Measurements from ENCODE around the gene TRIM28.
"Not testable (repeated sequence)": the region's sequence is repeated elsewhere in the genome, so short reads cannot be mapped to it uniquely, and the experiment has no call there.

TRIM28 gene

GRCh38 chr19:58543826-58544590, at the start of gene TRIM28:
Gene TRIM28 (plus strand): TSS chr19:58544064. CDS start chr19:58544758, 694 bp downstream.
- DNase-seq = peak; percentile 100

GRCh38 chr19:58497634-58498170, 46.2 kb upstream of the TRIM28 start:
- no peak for DNase-seq

GRCh38 chr19:58498316-58499020, 45.4 kb upstream of the TRIM28 start:
- DNase-seq = no peak

- DNase-seq = peak; percentile 98
Measured at GRCh38 chr19:58499021-58499927, 44.6 kb upstream of the TRIM28 start.

- no peak for DNase-seq
Measured at GRCh38 chr19:58500242-58500641, 43.6 kb upstream of the TRIM28 start.

GRCh38 chr19:58507602-58508223, 36.2 kb upstream of the TRIM28 start:
- not testable (repeated sequence) for DNase-seq

GRCh38 chr19:58509731-58510083, 34.2 kb upstream of the TRIM28 start:
- no peak for DNase-seq

GRCh38 chr19:58510084-58510862, 33.6 kb upstream of the TRIM28 start:
- no peak for DNase-seq

GRCh38 chr19:58511353-58512208, 32.3 kb upstream of the TRIM28 start, which contains the start of gene SLC27A5:
Gene SLC27A5 (minus strand): TSS chr19:58511992. CDS start chr19:58511955, 37 bp downstream.
- no peak for DNase-seq

- no peak for DNase-seq
Measured at GRCh38 chr19:58513213-58513693, 30.6 kb upstream of the TRIM28 start.

GRCh38 chr19:58513694-58514563, 29.9 kb upstream of the TRIM28 start:
- DNase-seq = peak; percentile 97

- no peak for DNase-seq
Measured at GRCh38 chr19:58514564-58515022, 29.3 kb upstream of the TRIM28 start.

- DNase-seq = no peak
Measured at GRCh38 chr19:58515259-58515658, 28.6 kb upstream of the TRIM28 start.

- DNase-seq = no peak
Measured at GRCh38 chr19:58516246-58516836, 27.5 kb upstream of the TRIM28 start.

- no peak for DNase-seq
Measured at GRCh38 chr19:58516964-58517833, 26.7 kb upstream of the TRIM28 start.

GRCh38 chr19:58518256-58519086, 25.4 kb upstream of the TRIM28 start:
- no peak for DNase-seq

GRCh38 chr19:58519087-58519354, 24.8 kb upstream of the TRIM28 start:
- DNase-seq = peak; percentile 79

Data from activated effector memory CD4-positive, alpha-beta T cell treated with anti-CD3 and anti-CD28 coated beads, Interleukin-2, amount 50 U/mL, for 16 hours (primary cell).